ENCODE data around the gene CCDC87.
"Not testable (repeated sequence)": the region's sequence is repeated elsewhere in the genome, so short reads cannot be mapped to it uniquely, and the experiment has no call there.

The CCDC87 gene

GRCh38 chr11:66616379-66617154, 23.7 kb upstream of the CCDC87 start, which contains the start of gene RBM14:
TSS of gene RBM14 (plus strand) at chr11:66616630. CDS start at chr11:66616721, 91 bp downstream.
- in situ Hi-C loops (cut with HindIII; ENCODE audit: low sequenced_read_pairs), result no loop called here

GRCh38 chr11:66614073-66614472, 21.2 kb upstream of the CCDC87 start:
- in situ Hi-C loops (cut with HindIII; ENCODE audit: low sequenced_read_pairs), result no loop called here

- in situ Hi-C loops (cut with HindIII; ENCODE audit: low sequenced_read_pairs), result no loop called here
These were observed 19.6 kb upstream of the CCDC87 start for GRCh38 chr11:66612458-66612857.

- in situ Hi-C loops (cut with HindIII; ENCODE audit: low sequenced_read_pairs), result no loop called here
These were observed 17.1 kb upstream of the CCDC87 start for GRCh38 chr11:66609721-66610617.

- in situ Hi-C loops (cut with HindIII; ENCODE audit: low sequenced_read_pairs), result no loop called here
These were observed 14.4 kb upstream of the CCDC87 start for GRCh38 chr11:66607126-66607834.

GRCh38 chr11:66606608-66607007, 13.7 kb upstream of the CCDC87 start:
- in situ Hi-C loops (cut with HindIII; ENCODE audit: low sequenced_read_pairs), result not testable (repeated sequence)

GRCh38 chr11:66604155-66604554, 11.3 kb upstream of the CCDC87 start:
- in situ Hi-C loops (cut with HindIII; ENCODE audit: low sequenced_read_pairs), result no loop called here

- in situ Hi-C loops (cut with HindIII; ENCODE audit: low sequenced_read_pairs), result no loop called here
These were observed 10.2 kb upstream of the CCDC87 start for GRCh38 chr11:66603072-66603471.

- in situ Hi-C loops (cut with HindIII; ENCODE audit: low sequenced_read_pairs), result no loop called here
These were observed 7.9 kb upstream of the CCDC87 start for GRCh38 chr11:66600631-66601233.

- in situ Hi-C loops (cut with HindIII; ENCODE audit: low sequenced_read_pairs), result no loop called here
These were observed 7.4 kb upstream of the CCDC87 start for GRCh38 chr11:66600219-66600618.

- in situ Hi-C loops (cut with HindIII; ENCODE audit: low sequenced_read_pairs), result no loop called here
These were observed 6.1 kb upstream of the CCDC87 start for GRCh38 chr11:66598993-66599392.

- in situ Hi-C loops (cut with HindIII; ENCODE audit: low sequenced_read_pairs), result no loop called here
These were observed 2.5 kb upstream of the CCDC87 start for GRCh38 chr11:66595245-66595904.

- in situ Hi-C loops (cut with HindIII; ENCODE audit: low sequenced_read_pairs), result no loop called here
These were observed 787 bp upstream of the CCDC87 start for GRCh38 chr11:66593650-66594049.

- in situ Hi-C loops (cut with HindIII; ENCODE audit: low sequenced_read_pairs), result no loop called here
These were observed 406 bp upstream of the CCDC87 start for GRCh38 chr11:66593303-66593635.

GRCh38 chr11:66591175-66591574, 1.7 kb downstream of the CCDC87 start:
- in situ Hi-C loops (cut with HindIII; ENCODE audit: low sequenced_read_pairs), result no loop called here

GRCh38 chr11:66589996-66590675, 2.7 kb downstream of the CCDC87 start:
- in situ Hi-C loops (cut with HindIII; ENCODE audit: low sequenced_read_pairs), result no loop called here

- in situ Hi-C loops (cut with HindIII; ENCODE audit: low sequenced_read_pairs), result not testable (repeated sequence)
These were observed 3.5 kb downstream of the CCDC87 start for GRCh38 chr11:66589315-66589714.

- in situ Hi-C loops (cut with HindIII; ENCODE audit: low sequenced_read_pairs), result no loop called here
These were observed 6.7 kb downstream of the CCDC87 start for GRCh38 chr11:66586136-66586535.

GRCh38 chr11:66585447-66585846, 7.4 kb downstream of the CCDC87 start:
- in situ Hi-C loops (cut with HindIII; ENCODE audit: low sequenced_read_pairs), result not testable (repeated sequence)
